Left ventricle myocardium inferior (tissue), 1 donor: ENCODE measurements around the gene MYO10. TPM values are rescaled to one million over a fixed set of nuclear protein-coding genes. Genes with fewer than 3 reads are reported as not detected.

Experiments used
- DNase-seq: peaks from one replicate; pipeline ENCODE4 v3.0.0-alpha.2; 2020
- H3K27ac ChIP-seq: fragments of 200-600 bp; replicated peaks from 2 replicates; pipeline ENCODE4 v1.8.0; 2021
- H3K27me3 ChIP-seq: fragments of 200-600 bp; 2 replicates; pipeline ENCODE4 v1.8.0; 2021; ENCODE audit warnings: low read depth
- H3K36me3 ChIP-seq: fragments of 200-600 bp; 2 replicates; pipeline ENCODE4 v1.8.0; 2021
- H3K4me1 ChIP-seq: fragments of 200-600 bp; 2 replicates; pipeline ENCODE4 v1.8.0; 2021
- H3K4me3 ChIP-seq: fragments of 200-600 bp; 2 replicates; pipeline ENCODE4 v1.8.0; 2021; ENCODE audit warnings: mild to moderate bottlenecking, moderate library complexity
- H3K9me3 ChIP-seq: fragments of 200-600 bp; replicated peaks from 2 replicates; pipeline ENCODE4 v1.8.0; 2021
- CTCF ChIP-seq: fragments of 200-600 bp; IDR thresholded peaks from 2 replicates; pipeline ENCODE4 v1.8.0; 2021; ENCODE audit warnings: antibody characterized with exemption, mild to moderate bottlenecking, borderline replicate concordance
- intact Hi-C: fragments of 100-400 bp; cut with micrococcal nuclease; formaldehyde crosslinking; loops from one replicate; pipeline ENCODE4 v1.11.0; 2022
- total RNA-seq: library from RNA; stranded (reverse); fragmentation: NEBNext Ultra II Directional; extraction: Animal tissue kit (Norgen Biotek cat#: 25700); gene quantifications from one replicate; pipeline ENCODE4 v1.2.1, GENCODE V29; 2021
- donor health status: DM: no; HTN: yes; CAD: no; lungs with severe emphysema.

The MYO10 gene
- total RNA-seq, 1 donor from 2014 or later: 5.0 TPM

DNA sequence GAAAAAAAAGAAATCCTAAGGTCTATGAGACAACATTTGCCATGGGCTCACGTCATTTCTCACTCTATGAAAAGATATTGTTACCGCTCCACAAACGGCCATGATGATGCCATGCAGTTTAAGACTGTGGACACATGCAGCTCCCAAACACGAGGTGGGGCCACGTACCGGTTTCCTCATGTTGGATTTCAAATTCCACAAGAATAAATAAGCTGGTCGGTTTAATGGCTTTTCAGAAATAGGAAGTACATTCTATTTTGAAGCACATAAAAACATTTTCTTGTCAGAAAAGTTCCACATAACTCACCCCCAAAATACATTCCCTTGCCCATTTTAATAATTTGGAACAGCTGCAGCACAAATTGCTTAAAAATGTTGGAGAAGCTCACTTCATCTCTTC, 130.6 kb downstream of the MYO10 start:
- no peak for TF ChIP-seq CTCF
- no peak for DNase-seq
- H3K4me3 ChIP-seq: no peak overlapping the region
- intact Hi-C loops: no loop called here
- H3K27ac ChIP-seq: no peak overlapping the region
- no peaks in the 10 kb centered on the region for H3K9me3 ChIP-seq
- H3K27me3 ChIP-seq: peaks cover 13% of the 10 kb centered on the region
- H3K4me1 ChIP-seq: peaks cover 12% of the 10 kb centered on the region
- no peaks in the 10 kb centered on the region for H3K36me3 ChIP-seq

DNA sequence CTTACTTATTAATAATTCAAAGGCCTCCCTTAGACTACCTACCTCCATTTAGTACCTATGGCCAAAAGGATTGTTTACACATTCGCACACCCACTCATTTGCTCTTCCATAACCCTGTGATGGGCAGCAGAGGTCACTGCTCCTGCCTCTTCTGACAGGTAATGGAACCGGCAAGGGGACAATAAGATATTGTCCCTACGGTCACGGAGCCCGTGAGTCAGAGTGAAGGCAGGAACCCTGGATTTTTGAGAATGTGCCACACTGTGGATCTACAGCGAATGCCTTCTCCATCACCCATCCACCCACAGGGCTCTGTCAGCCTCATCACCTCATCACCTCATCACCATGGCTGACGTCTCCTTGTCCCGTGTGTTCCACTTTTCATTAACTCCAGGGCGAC, 132.3 kb downstream of the MYO10 start:
- intact Hi-C loops: no loop called here
- H3K27ac ChIP-seq: no peak overlapping the region

GRCh38 chr5:16800477-16800876, 135.6 kb downstream of the MYO10 start:
- Histone ChIP-seq H3K27me3 (no peaks in the 10 kb centered on the region), H3K4me3 (no peak overlapping the region), H3K9me3 (no peaks in the 10 kb centered on the region), H3K36me3 (no peaks in the 10 kb centered on the region), H3K4me1 (no peaks in the 10 kb centered on the region), H3K27ac (no peak overlapping the region)
- intact Hi-C loops: no loop called here
- no peak for TF ChIP-seq CTCF
- DNase-seq: no peak

More for the DNA sequence above, 132.3 kb downstream of the MYO10 start:
- Histone ChIP-seq H3K4me1 (no peaks in the 10 kb centered on the region), H3K36me3 (no peaks in the 10 kb centered on the region), H3K9me3 (no peaks in the 10 kb centered on the region), H3K4me3 (no peak overlapping the region), H3K27me3 (peaks cover 13% of the 10 kb centered on the region)
- no peak for DNase-seq
- TF ChIP-seq CTCF: no peak

DNA sequence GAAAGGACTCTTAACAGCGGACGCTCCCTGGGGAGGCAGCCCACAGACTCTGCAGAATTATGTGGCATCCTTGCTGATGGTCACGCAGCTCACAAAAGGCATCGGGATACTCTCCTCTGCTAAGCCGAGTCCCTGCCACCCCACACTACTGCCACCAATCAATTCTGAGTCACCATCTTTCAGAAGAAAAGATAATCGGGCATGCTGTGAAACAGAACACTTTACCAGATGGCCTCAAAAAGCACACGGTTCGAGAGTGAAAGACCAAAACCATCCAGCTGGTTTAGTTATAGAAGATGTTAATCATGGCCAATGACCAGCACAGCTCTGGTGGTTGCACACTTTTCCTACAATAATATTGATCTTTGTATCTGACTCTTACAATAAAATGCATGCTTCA, 136.3 kb downstream of the MYO10 start:
- intact Hi-C loops: no loop called here
- H3K27ac ChIP-seq: no peak overlapping the region

GRCh38 chr5:16797951-16798350, 138.1 kb downstream of the MYO10 start:
- no peak for TF ChIP-seq CTCF
- no peak overlapping the region for H3K4me3 ChIP-seq
- intact Hi-C loops: no loop called here

More for the DNA sequence above, 136.3 kb downstream of the MYO10 start:
- Histone ChIP-seq H3K27me3 (no peaks in the 10 kb centered on the region), H3K36me3 (no peaks in the 10 kb centered on the region), H3K9me3 (no peaks in the 10 kb centered on the region), H3K4me1 (no peaks in the 10 kb centered on the region), H3K4me3 (no peak overlapping the region)
- DNase-seq: no peak
- no peak for TF ChIP-seq CTCF

More at GRCh38 chr5:16797951-16798350, 138.1 kb downstream of the MYO10 start:
- Histone ChIP-seq H3K36me3 (no peaks in the 10 kb centered on the region), H3K4me1 (no peaks in the 10 kb centered on the region), H3K27me3 (no peaks in the 10 kb centered on the region), H3K9me3 (no peaks in the 10 kb centered on the region), H3K27ac (no peak overlapping the region)
- no peak for DNase-seq
